ENCODE measurements around the gene PLET1. TPM values are rescaled to one million over a fixed set of nuclear protein-coding genes. Genes with fewer than 3 reads are reported as not detected.

The PLET1 gene
- total RNA-seq, 1 experiment from 2014 or later = not detected

DNA sequence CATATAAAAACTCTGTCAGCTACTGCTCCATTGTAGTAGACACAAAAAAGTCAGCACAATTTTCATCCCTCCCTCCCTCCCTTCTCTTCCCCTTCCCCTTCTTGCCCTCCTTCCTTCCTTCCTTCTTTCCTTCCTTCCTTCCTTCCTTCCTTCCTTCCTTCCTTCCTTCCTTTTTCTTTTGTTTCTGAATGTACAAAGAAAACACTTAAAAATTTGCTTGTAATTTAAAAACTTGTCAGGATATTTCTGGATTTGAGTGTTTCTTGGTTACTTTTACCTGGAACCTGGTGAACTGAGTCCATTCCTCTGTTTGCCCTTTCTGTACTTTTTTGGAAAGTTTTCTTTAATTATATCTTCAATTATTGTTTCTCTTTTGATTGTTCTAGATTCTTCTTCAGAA is 31.5 kb upstream of the PLET1 start:
- Histone ChIP-seq H4K91ac (ENCODE audit: insufficient read length, low read depth, low read length) (no peak overlapping the region), H3K27ac (ENCODE audit: insufficient read length, low read depth, low read length) (no peak overlapping the region), H3K56ac (ENCODE audit: insufficient read length, low read depth, low read length) (no peak overlapping the region), H3K4me1 (ENCODE audit: insufficient read depth, low read length) (0 out of 2 replicates have a peak, but pooled peaks cover 2% of the 10 kb centered on the region), H4K8ac (replicated peaks; ENCODE audit: insufficient read length, low read depth, low read length) (no peak overlapping the region), H3K4ac (ENCODE audit: low read depth, low read length) (no peak overlapping the region), H3K79me2 (ENCODE audit: insufficient read depth, low read length) (no peaks in the 10 kb centered on the region), H3K23me2 (ENCODE audit: insufficient read length, low read depth, low read length, poor library complexity, severe bottlenecking) (peaks cover 3% of the 10 kb centered on the region), H3K27me3 (ENCODE audit: insufficient read depth, low read length) (no peaks in the 10 kb centered on the region; the same call in 1 of the 2 replicates), H2AK5ac (ENCODE audit: insufficient read length, low read length) (no peak overlapping the region), H3K23ac (ENCODE audit: insufficient read length, low read depth, low read length) (no peak overlapping the region), H2BK5ac (ENCODE audit: insufficient read length, low read length) (no peak overlapping the region), H3K18ac (ENCODE audit: insufficient read length, low read depth, low read length) (no peak overlapping the region), H2BK12ac (ENCODE audit: insufficient read length, low read depth, low read length) (no peak overlapping the region), H3K9me3 (ENCODE audit: control insufficient read depth, low read depth, low read length) (no peaks in the 10 kb centered on the region), H2BK15ac (ENCODE audit: low read depth, low read length) (no peak overlapping the region), H3K14ac (ENCODE audit: insufficient read depth, low read length) (no peak overlapping the region), H4K20me1 (ENCODE audit: control insufficient read depth, insufficient read depth, insufficient read length) (no peaks in the 10 kb centered on the region), H3T11ph (ENCODE audit: low read length) (no peak overlapping the region), H3K9ac (ENCODE audit: extremely low read depth, insufficient read length, low read length) (no peak overlapping the region), H2AFZ (ENCODE audit: low read length) (no peak overlapping the region), H3K79me1 (ENCODE audit: insufficient read depth, low read depth, low read length, poor library complexity, severe bottlenecking) (no peaks in the 10 kb centered on the region), H3K4me2 (ENCODE audit: insufficient read depth, insufficient read length, low read length) (no peak overlapping the region), H2BK20ac (ENCODE audit: low read depth, low read length, poor library complexity, severe bottlenecking) (no peak overlapping the region), H2BK120ac (ENCODE audit: low read depth, low read length, poor library complexity, severe bottlenecking) (no peak overlapping the region), H4K5ac (ENCODE audit: insufficient read length, low read depth, low read length) (no peak overlapping the region)
- H3K4me1 Mint-ChIP-seq = peaks cover 7 to 9% of the 10 kb centered on the region in 2 experiments
- no peak for DNase-seq
- H3K9me3 Mint-ChIP-seq = no peaks in the 10 kb centered on the region
- no peaks in the 10 kb centered on the region for H3K36me3 Mint-ChIP-seq (ENCODE audit: insufficient read depth in 1 of 3, low read depth in 3 of 3)
- H3K27me3 Mint-ChIP-seq (ENCODE audit: low read depth) = peaks cover 31% of the 10 kb centered on the region
- H3K4me3 Mint-ChIP-seq = no peak overlapping the region
- TF ChIP-seq, protein P1, sequence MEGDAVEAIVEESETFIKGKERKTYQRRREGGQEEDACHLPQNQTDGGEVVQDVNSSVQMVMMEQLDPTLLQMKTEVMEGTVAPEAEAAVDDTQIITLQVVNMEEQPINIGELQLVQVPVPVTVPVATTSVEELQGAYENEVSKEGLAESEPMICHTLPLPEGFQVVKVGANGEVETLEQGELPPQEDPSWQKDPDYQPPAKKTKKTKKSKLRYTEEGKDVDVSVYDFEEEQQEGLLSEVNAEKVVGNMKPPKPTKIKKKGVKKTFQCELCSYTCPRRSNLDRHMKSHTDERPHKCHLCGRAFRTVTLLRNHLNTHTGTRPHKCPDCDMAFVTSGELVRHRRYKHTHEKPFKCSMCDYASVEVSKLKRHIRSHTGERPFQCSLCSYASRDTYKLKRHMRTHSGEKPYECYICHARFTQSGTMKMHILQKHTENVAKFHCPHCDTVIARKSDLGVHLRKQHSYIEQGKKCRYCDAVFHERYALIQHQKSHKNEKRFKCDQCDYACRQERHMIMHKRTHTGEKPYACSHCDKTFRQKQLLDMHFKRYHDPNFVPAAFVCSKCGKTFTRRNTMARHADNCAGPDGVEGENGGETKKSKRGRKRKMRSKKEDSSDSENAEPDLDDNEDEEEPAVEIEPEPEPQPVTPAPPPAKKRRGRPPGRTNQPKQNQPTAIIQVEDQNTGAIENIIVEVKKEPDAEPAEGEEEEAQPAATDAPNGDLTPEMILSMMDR (conservative IDR thresholded peaks at IDR 0.05) = no peak
- H3K27ac Mint-ChIP-seq = no peak overlapping the region
